ENCODE results near the gene ISG15. TPM values are rescaled to one million over a fixed set of nuclear protein-coding genes. Genes with fewer than 3 reads are reported as not detected.

ISG15 gene
- total and polyA plus RNA-seq, 9 of the 15 experiments (the other 6 are each of a cell fraction or from before 2014, with no cell fraction given), result 0.40 to 58.3 (median 12.2) TPM

GRCh38 chr1:1013105-1013921 is at the start of gene ISG15 (continued):
- peak; percentile 79 for TF ChIP-seq RBBP5 (IDR thresholded peaks at IDR 0.05; ENCODE audit: borderline replicate concordance, insufficient read depth, low read length, poor library complexity, severe bottlenecking)
- peak; percentile 59; the same call in 1 of the 2 replicates for TF ChIP-seq KDM2B (CRISPR knock-in tag; IDR thresholded peaks at IDR 0.05)
- 0 out of 2 replicates have a peak, but pooled peaks have one; percentile 61 for TF ChIP-seq HINFP (tag; conservative IDR thresholded peaks at IDR 0.05; ENCODE audit: low read depth)
- TF ChIP-seq RNF2 (IDR thresholded peaks at IDR 0.05), result no peak
- no peak for TF ChIP-seq ZNF12 (CRISPR knock-in tag; IDR thresholded peaks at IDR 0.05)
- no peak for TF ChIP-seq BMI1 (IDR thresholded peaks at IDR 0.05; ENCODE audit: low read length)
- TF ChIP-seq MNT (conservative IDR thresholded peaks at IDR 0.05), result peak; percentile 95 to 97
- TF ChIP-seq JUN (IDR thresholded peaks at IDR 0.05; ENCODE audit: borderline replicate concordance, low read depth, low read length), result peak; percentile 40; the same call in 1 of the 2 replicates
- TF ChIP-seq JUN (CRISPR knock-in tag; IDR thresholded peaks at IDR 0.05; ENCODE audit: borderline replicate concordance), result peak; percentile 91
- TF ChIP-seq SIN3A (IDR thresholded peaks at IDR 0.05; ENCODE audit: borderline replicate concordance in 2 of 2, control insufficient read depth in 1 of 2, low read depth in 2 of 2, low read length in 2 of 2), result peak; percentile 91 to 94; a peak in 2 of 4 replicates
- no peak for TF ChIP-seq SMAD2 (IDR thresholded peaks at IDR 0.05; ENCODE audit: low read depth, low read length)
- TF ChIP-seq MYNN (IDR thresholded peaks at IDR 0.05), result no peak
- TF ChIP-seq MYNN (CRISPR knock-in tag; IDR thresholded peaks at IDR 0.05), result no peak
- TF ChIP-seq ZNF444 (CRISPR knock-in tag; IDR thresholded peaks at IDR 0.05), result no peak
- no peak for TF ChIP-seq HDGF (IDR thresholded peaks at IDR 0.05)
- no peak for TF ChIP-seq HIVEP1 (CRISPR knock-in tag; IDR thresholded peaks at IDR 0.05)
- TF ChIP-seq RB1 (IDR thresholded peaks at IDR 0.05; ENCODE audit: low read depth), result no peak
- no peak for TF ChIP-seq GATA2 (CRISPR knock-in tag; IDR thresholded peaks at IDR 0.05)
- no peak for TF ChIP-seq ETS2 (tag; IDR thresholded peaks at IDR 0.05; ENCODE audit: borderline replicate concordance, poor library complexity, severe bottlenecking)
- no peak for TF ChIP-seq CUX1 (CRISPR knock-in tag; IDR thresholded peaks at IDR 0.05)
- no peak for TF ChIP-seq CBFA2T2 (conservative IDR thresholded peaks at IDR 0.05)
